GM12878 (cell line): ENCODE data around the gene HDAC7. TPM values are rescaled to one million over a fixed set of nuclear protein-coding genes. Genes with fewer than 3 reads are reported as not detected.

Source experiments
- ATAC-seq: fragments of 200-7000 bp; cut with Tn5 transposase; 3 replicates; pipeline ENCODE4 v1.9.1; 2020; ENCODE audit warnings: mild to moderate bottlenecking, moderate library complexity
- BruUV-seq: library from RNA; stranded (reverse); fragments of 400-500 nt; replicated peaks from 2 replicates; lab custom pipeline; 2021; lab: Mats Ljungman, UMichigan
- CTCF ChIA-PET: fragments of 300-600 bp; sonication (Branson Sonifier 250); formaldehyde crosslinking; extraction: SDS; loops from one replicate; lab custom pipeline; 2021; ENCODE audit warnings: inconsistent platforms; lab: Yijun Ruan, JAX
- POLR2A ChIA-PET: fragments of 350-600 bp; formaldehyde crosslinking; extraction: SDS; loops from one replicate; lab custom pipeline; 2021; ENCODE audit warnings: inconsistent platforms; lab: Charles Lee
- RAD21 ChIA-PET: fragments of 300-600 bp; sonication (Branson Sonifier 250); formaldehyde crosslinking; loops from one replicate; lab custom pipeline; 2023; ENCODE audit warnings: antibody characterized with exemption; ENCODE audit not compliant: unreplicated experiment; lab: Charles Lee
- SMC1A ChIA-PET: fragments of 300-600 bp; sonication (Branson Sonifier 250); formaldehyde crosslinking; loops from one replicate; lab custom pipeline; 2023; ENCODE audit not compliant: unreplicated experiment, uncharacterized antibody; lab: Charles Lee
- DNase-seq: peaks from one replicate; pipeline ENCODE4 v3.0.0-alpha.2; 2011; ENCODE audit warnings: low read depth, low spot score
- FAIRE-seq: peaks from 3 replicates; lab custom pipeline; 2011; peaks lifted over from hg19 to GRCh38; lab: Jason Lieb, UNC
- H2AFZ ChIP-seq: 2 replicates; pipeline ENCODE4 v1.6.0; 2011; ENCODE audit warnings: low read depth, low read length, control low read depth; ENCODE audit not compliant: control insufficient read depth
- H3K27ac ChIP-seq: 2 replicates; pipeline ENCODE4 v1.5.1; 2011; ENCODE audit warnings: control low read depth; ENCODE audit not compliant: control insufficient read depth, insufficient read depth
- H3K27me3 ChIP-seq, 2 experiments: replicated peaks in 1 of 2; 2 replicates each; pipeline versions ENCODE4 v1.6.0 to v1.6.1; 2011; ENCODE audit warnings: low read length in 1 of 2; ENCODE audit not compliant: control insufficient read depth in 2 of 2, insufficient read depth in 2 of 2
- H3K36me3 ChIP-seq, 2 experiments: 2 replicates each; pipeline ENCODE4 v1.5.1; 2011; ENCODE audit warnings: low read length in 1 of 2; ENCODE audit not compliant: control insufficient read depth in 2 of 2, insufficient read depth in 2 of 2
- H3K4me1 ChIP-seq: 2 replicates; pipeline ENCODE4 v1.6.1; 2011; ENCODE audit warnings: mild to moderate bottlenecking, low read length, moderate library complexity, mixed read lengths; ENCODE audit not compliant: control insufficient read depth, insufficient read depth
- H3K4me2 ChIP-seq: 2 replicates; pipeline ENCODE4 v1.6.0; 2011; ENCODE audit warnings: control low read depth; ENCODE audit not compliant: control insufficient read depth, insufficient read depth
- H3K4me3 ChIP-seq: fragments of 200-600 bp; sonication (generic); 2 replicates; pipeline ENCODE4 v1.5.1; 2016
- H3K79me2 ChIP-seq: 2 replicates; pipeline ENCODE4 v1.6.0; 2011; ENCODE audit warnings: low read length; ENCODE audit not compliant: control insufficient read depth, insufficient read depth
- H3K9ac ChIP-seq: 2 replicates; pipeline ENCODE4 v1.8.0; 2011; ENCODE audit warnings: low read length, control low read depth, mixed read lengths; ENCODE audit not compliant: control insufficient read depth, insufficient read depth
- H3K9me3 ChIP-seq: replicated peaks from 3 replicates; pipeline ENCODE4 v1.5.1; 2011; ENCODE audit warnings: mild to moderate bottlenecking, low read length; ENCODE audit not compliant: control insufficient read depth, insufficient read depth
- H4K20me1 ChIP-seq: 2 replicates; pipeline ENCODE4 v1.6.0; 2011; ENCODE audit not compliant: control insufficient read depth, insufficient read depth
- CHD2 ChIP-seq: IDR thresholded peaks from 2 replicates; pipeline ENCODE4 v1.6.1; 2011; ENCODE audit warnings: low read depth, low read length, improper control_type of control experiment, borderline replicate concordance
- EED ChIP-seq: sonication (generic); IDR thresholded peaks from 2 replicates; pipeline ENCODE4 v1.6.1; 2016; ENCODE audit warnings: antibody characterized with exemption, low read depth
- FOS ChIP-seq: IDR thresholded peaks from 3 replicates; pipeline ENCODE4 v1.6.1; 2011; ENCODE audit warnings: borderline replicate concordance; ENCODE audit not compliant: insufficient read length; ENCODE audit errors: extremely low read depth
- KLF5 ChIP-seq: fragments of 450-650 bp; IDR thresholded peaks from 2 replicates; pipeline ENCODE4 v1.6.1; 2014; ENCODE audit warnings: mild to moderate bottlenecking; ENCODE audit not compliant: partially characterized antibody
- MEF2B ChIP-seq: fragments of 450-650 bp; IDR thresholded peaks from 2 replicates; pipeline ENCODE4 v1.6.1; 2018; ENCODE audit warnings: mild to moderate bottlenecking, moderate library complexity; ENCODE audit not compliant: partially characterized antibody, poor library complexity, severe bottlenecking
- NBN ChIP-seq: fragments of 450-650 bp; IDR thresholded peaks from 2 replicates; pipeline ENCODE4 v1.6.1; 2016
- POLR2AphosphoS5 ChIP-seq: IDR thresholded peaks from 2 replicates; pipeline ENCODE4 v1.6.1; 2011; ENCODE audit warnings: mild to moderate bottlenecking, low read length, inconsistent platforms
- SIX5 ChIP-seq: IDR thresholded peaks from 2 replicates; pipeline ENCODE4 v1.6.1; 2011; ENCODE audit warnings: mild to moderate bottlenecking, low read depth, low read length, moderate library complexity; ENCODE audit not compliant: severe bottlenecking
- TAF1 ChIP-seq: IDR thresholded peaks from 2 replicates; pipeline ENCODE4 v1.6.1; 2011; ENCODE audit warnings: mild to moderate bottlenecking, low read depth, low read length, borderline replicate concordance
- WGBS: methylation state at CpG from one replicate; pipeline ENCODE4 v1.1.6; 2016; ENCODE audit warnings: low lambda C conversion rate; ENCODE audit not compliant: insufficient replicate concordance, insufficient coverage; ENCODE audit errors: missing lambda C conversion rate; 5-methylcytosine and 5-hydroxymethylcytosine counted together
- in situ Hi-C: fragments of 300-500 bp; cut with MboI; formaldehyde crosslinking; loops from 9 replicates; pipeline ENCODE4 v1.14.3; 2018; ENCODE audit warnings: mixed read lengths
- intact Hi-C: fragments of 100-400 bp; cut with micrococcal nuclease; formaldehyde crosslinking; loops from one replicate; pipeline ENCODE4 v1.14.2; 2022; ENCODE audit not compliant: unreplicated experiment
- polyA plus RNA-seq, 11 experiments: library from polyadenylated mRNA; depleted of rRNA in 4 of 11; unstranded in 6 of 11; stranded (reverse) in 5 of 11; fragments of >200 nt; fragmentation: Nextera tagmentation in 4 of 11; fragmentation: Illumina TruSeq in 1 of 11; extraction: Ambion mirVana in 4 of 11; extraction: Trizol in 1 of 11; gene quantifications; 1 replicate in 1 of 11; 2 replicates in 10 of 11; pipeline versions ENCODE4 v1.2.1 to v1.2.3, GENCODE V29; 2011 to 2016; ENCODE audit warnings: inconsistent platforms in 2 of 11, missing spikeins in 2 of 11, low read depth in 1 of 11
- total RNA-seq, 4 experiments: library from RNA; depleted of rRNA in 3 of 4; stranded (reverse); fragments of >200 nt in 3 of 4; fragmentation: Illumina TruSeq in 1 of 4; extraction: Trizol in 1 of 4; gene quantifications; 2 replicates each; pipeline versions ENCODE4 v1.2.1 to v1.2.3, GENCODE V29; 2013 to 2021

HDAC7 gene
- total and polyA plus RNA-seq, 10 of the 15 experiments (the other 5 are each of a cell fraction or from before 2014, with no cell fraction given): 0.47 to 18.3 (median 5.4) TPM

- TF ChIP-seq SIX5 (no peak), KLF5 (no peak), CHD2 (no peak), MEF2B (no peak), TAF1 (no peak)
Observed at GRCh38 chr12:47867495-47867941, 47.8 kb upstream of the HDAC7 start (continued).

GRCh38 chr12:47864646-47865235, 45.0 kb upstream of the HDAC7 start:
- TF ChIP-seq EED: no peak
- no peak for TF ChIP-seq FOS
- TF ChIP-seq NBN: no peak
- TF ChIP-seq POLR2AphosphoS5: no peak
- no peak overlapping the region for H3K9ac ChIP-seq
- intact Hi-C loops: loop anchor here (5.0 kb wide), 1 partner anchor 98 kb away; the partner anchor contains the start of gene TMEM106C
- no peaks in the 10 kb centered on the region for H3K9me3 ChIP-seq
- POLR2A ChIA-PET: no interaction called here
- H3K4me1 ChIP-seq: peaks cover 18% of the 10 kb centered on the region
- no peaks in the 10 kb centered on the region for H3K36me3 ChIP-seq
- FAIRE-seq: no peak
- no peak overlapping the region for H2AFZ ChIP-seq
- H3K79me2 ChIP-seq: no peaks in the 10 kb centered on the region
- ATAC-seq: no peak
- CTCF ChIA-PET: interaction anchor here (0.8 to 8.3 kb wide), 3 partner anchors 19 to 123 kb away, joined by 3 to 94 read pairs (median 3); no protein-coding TSS in a partner anchor
- H3K27ac ChIP-seq: no peak overlapping the region
- WGBS: 92% methylated on average over 14 of the region's 14 CpGs
- SMC1A ChIA-PET: no interaction called here
- in situ Hi-C loops: no loop called here
- no peak overlapping the region for H3K4me3 ChIP-seq
- DNase-seq: no peak
- no peaks in the 10 kb centered on the region for H4K20me1 ChIP-seq
- BruUV-seq: no TSS peak
- no peak overlapping the region for H3K4me2 ChIP-seq
- RAD21 ChIA-PET: no interaction called here
- no peaks in the 10 kb centered on the region for H3K27me3 ChIP-seq
